ENCODE results near the gene HELB.
A peak's percentile ranks its signal among the peaks of the same experiment; 100 is the strongest.

Gene HELB

GRCh38 chr12:66297080-66297479 lies 5.2 kb upstream of the HELB start:
- no peak overlapping the region for H3K27ac ChIP-seq
- H3K4me3 ChIP-seq, result no peak overlapping the region

- Histone ChIP-seq H3K4me3 (no peak overlapping the region), H3K27ac (no peak overlapping the region)
Measured at GRCh38 chr12:66297923-66298322, 4.4 kb upstream of the HELB start.

GRCh38 chr12:66302827-66303169 lies 505 bp downstream of the HELB start:
- H3K4me3 ChIP-seq, result peak overlapping the region; percentile 57 to 80 (median 66)
- H3K27ac ChIP-seq, result peak overlapping the region; percentile 51 to 91 (median 84)

- peak overlapping the region in 10 of 21 experiments; percentile 6 to 91 (median 76) for H3K27ac ChIP-seq
Measured at GRCh38 chr12:66303316-66303804, 1.1 kb downstream of the HELB start.

GRCh38 chr12:66304296-66304900 lies 2.1 kb downstream of the HELB start:
- peak overlapping the region in 1 of 7 experiments; percentile 57 for H3K4me3 ChIP-seq
- H3K27ac ChIP-seq, result peak overlapping the region in 6 of 21 experiments; percentile 8 to 91 (median 54)

More at GRCh38 chr12:66303316-66303804, 1.1 kb downstream of the HELB start:
- peak overlapping the region; percentile 57 to 80 (median 66) for H3K4me3 ChIP-seq

- Histone ChIP-seq H3K4me3 (no peak overlapping the region), H3K27ac (no peak overlapping the region)
Measured at GRCh38 chr12:66309606-66310005, 7.3 kb downstream of the HELB start.

- H3K27ac ChIP-seq, result no peak overlapping the region
- no peak overlapping the region for H3K4me3 ChIP-seq
Measured at GRCh38 chr12:66312189-66312588, 9.9 kb downstream of the HELB start.

- no peak overlapping the region for H3K4me3 ChIP-seq
Measured at GRCh38 chr12:66314278-66314677, 12.0 kb downstream of the HELB start.

GRCh38 chr12:66319266-66319954 lies 17.1 kb downstream of the HELB start:
- no peak overlapping the region for H3K4me3 ChIP-seq
- H3K27ac ChIP-seq, result no peak overlapping the region

More at GRCh38 chr12:66314278-66314677, 12.0 kb downstream of the HELB start:
- no peak overlapping the region for H3K27ac ChIP-seq

- Histone ChIP-seq H3K27ac (no peak overlapping the region), H3K4me3 (no peak overlapping the region)
Measured at GRCh38 chr12:66320996-66321395, 18.7 kb downstream of the HELB start.

GRCh38 chr12:66321435-66321834 lies 19.1 kb downstream of the HELB start:
- H3K4me3 ChIP-seq, result no peak overlapping the region
- H3K27ac ChIP-seq, result no peak overlapping the region

GRCh38 chr12:66323017-66323416 lies 20.7 kb downstream of the HELB start:
- Histone ChIP-seq H3K27ac (no peak overlapping the region), H3K4me3 (no peak overlapping the region)

- Histone ChIP-seq H3K4me3 (no peak overlapping the region), H3K27ac (no peak overlapping the region)
Measured at GRCh38 chr12:66329941-66330340, 27.6 kb downstream of the HELB start.

GRCh38 chr12:66331016-66331415 lies 28.7 kb downstream of the HELB start:
- H3K4me3 ChIP-seq, result no peak overlapping the region
- H3K27ac ChIP-seq, result no peak overlapping the region

- Histone ChIP-seq H3K4me3 (no peak overlapping the region), H3K27ac (no peak overlapping the region)
Measured at GRCh38 chr12:66331814-66332213, 29.5 kb downstream of the HELB start.

- Histone ChIP-seq H3K4me3 (no peak overlapping the region), H3K27ac (no peak overlapping the region)
Measured at GRCh38 chr12:66335746-66336145, 33.5 kb downstream of the HELB start.

- H3K27ac ChIP-seq, result no peak overlapping the region
- H3K4me3 ChIP-seq, result no peak overlapping the region
Measured at GRCh38 chr12:66337381-66338010, 35.2 kb downstream of the HELB start.

GRCh38 chr12:66340131-66340530 lies 37.8 kb downstream of the HELB start:
- Histone ChIP-seq H3K27ac (no peak overlapping the region), H3K4me3 (no peak overlapping the region)

- H3K27ac ChIP-seq, result no peak overlapping the region
- H3K4me3 ChIP-seq, result no peak overlapping the region
Measured at GRCh38 chr12:66341126-66341525, 38.8 kb downstream of the HELB start.

- no peak overlapping the region for H3K27ac ChIP-seq
- H3K4me3 ChIP-seq, result no peak overlapping the region
Measured at GRCh38 chr12:66345212-66345611, 42.9 kb downstream of the HELB start.

GRCh38 chr12:66345956-66346355 lies 43.7 kb downstream of the HELB start:
- H3K27ac ChIP-seq, result no peak overlapping the region
- no peak overlapping the region for H3K4me3 ChIP-seq

Measured in skin epidermis (tissue), 12 donors.